COLO668 (cell line): ENCODE results near the gene HDAC4.
"Not testable (repeated sequence)": the region's sequence is repeated elsewhere in the genome, so short reads cannot be mapped to it uniquely, and the experiment has no call there.

Experiments
- DNase-seq: peaks from one replicate; lab custom pipeline; 2025; ENCODE audit not compliant: unreplicated experiment; lab: John Stamatoyannopoulos, UW

The HDAC4 gene

DNA sequence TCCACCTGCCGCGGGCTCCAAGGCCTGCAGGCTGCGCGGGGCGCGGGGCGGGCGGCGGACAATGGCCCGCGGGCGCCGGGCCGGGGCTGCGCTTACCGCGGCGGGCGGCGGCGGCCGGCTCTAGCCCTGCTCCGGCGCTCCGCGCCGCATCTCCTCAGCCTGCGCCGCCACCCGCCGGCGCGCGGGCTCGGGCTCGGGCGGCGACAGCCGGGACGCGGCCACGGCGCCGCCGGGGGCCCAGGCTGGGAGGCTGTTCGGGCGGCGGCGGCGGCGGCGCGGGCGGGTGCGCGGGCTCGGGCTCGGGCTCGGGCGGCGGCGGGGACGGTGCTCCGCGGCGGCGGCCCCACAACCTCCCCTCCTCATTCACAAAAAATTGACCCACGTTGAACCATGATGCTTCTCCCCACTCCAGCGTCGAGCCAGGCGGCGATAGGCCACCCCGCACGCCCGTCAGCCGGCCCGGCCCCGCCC is at the start of gene HDAC4:
Gene HDAC4, minus strand, starts transcription at position 425 of the 471 bp plus-strand sequence. CDS start 48,321 bp downstream, outside the sequence.
- DNase-seq, result peak; percentile 67

DNA sequence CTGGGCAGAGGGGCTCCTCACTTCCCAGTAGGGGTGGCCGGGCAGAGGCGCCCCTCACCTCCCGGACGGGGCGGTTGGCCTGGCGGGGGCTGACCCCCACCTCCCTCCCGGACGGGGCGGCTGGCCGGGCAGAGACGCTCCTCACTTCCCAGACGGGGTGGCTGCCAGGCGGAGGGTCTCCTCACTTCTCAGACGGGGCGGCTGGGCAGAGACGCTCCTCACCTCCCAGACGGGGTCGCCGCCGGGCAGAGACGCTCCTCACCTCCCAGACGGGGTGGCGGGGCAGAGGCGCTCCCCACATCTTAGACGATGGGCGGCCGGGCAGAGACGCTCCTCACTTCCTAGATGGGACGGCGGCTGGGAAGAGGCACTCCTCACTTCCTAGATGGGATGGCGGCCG is 48.6 kb upstream of the HDAC4 start:
- not testable (repeated sequence) for DNase-seq

DNA sequence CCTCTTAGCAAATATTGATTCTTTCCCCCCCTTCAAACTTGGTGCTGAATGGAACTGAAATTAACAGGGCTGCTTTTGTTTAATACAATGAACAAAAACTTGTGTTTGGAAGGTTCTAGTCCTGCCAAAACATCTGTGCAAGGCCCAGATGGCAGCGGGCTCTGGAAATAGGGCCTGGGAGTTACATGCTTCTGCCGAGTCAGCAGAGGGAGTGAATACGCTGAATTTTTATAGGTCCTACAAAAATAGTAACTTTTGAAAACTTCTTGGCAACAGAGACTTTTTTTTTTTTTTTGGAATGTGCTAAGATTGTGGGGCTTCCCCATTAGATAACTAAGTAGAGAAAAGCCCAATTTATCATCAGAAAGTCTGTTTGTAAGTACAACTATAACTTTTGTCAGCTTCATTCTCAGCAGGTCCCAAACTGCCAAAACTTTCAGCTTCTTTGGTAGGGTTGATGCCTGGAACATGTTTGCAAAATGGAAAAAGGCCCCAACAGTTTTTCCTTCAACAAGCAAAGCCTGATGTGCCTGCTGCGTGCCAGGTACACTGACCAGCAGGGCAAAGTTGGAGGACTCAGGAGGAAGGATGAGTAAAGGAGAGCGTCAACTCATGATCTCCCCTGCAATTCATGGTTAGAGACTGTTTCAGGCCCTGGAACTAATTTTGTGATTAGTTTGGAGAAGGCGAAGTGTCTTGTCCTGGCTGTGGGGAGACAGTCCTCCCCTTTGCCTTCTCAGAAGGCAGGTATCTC is 45.1 kb upstream of the HDAC4 start:
- no peak for DNase-seq

DNA sequence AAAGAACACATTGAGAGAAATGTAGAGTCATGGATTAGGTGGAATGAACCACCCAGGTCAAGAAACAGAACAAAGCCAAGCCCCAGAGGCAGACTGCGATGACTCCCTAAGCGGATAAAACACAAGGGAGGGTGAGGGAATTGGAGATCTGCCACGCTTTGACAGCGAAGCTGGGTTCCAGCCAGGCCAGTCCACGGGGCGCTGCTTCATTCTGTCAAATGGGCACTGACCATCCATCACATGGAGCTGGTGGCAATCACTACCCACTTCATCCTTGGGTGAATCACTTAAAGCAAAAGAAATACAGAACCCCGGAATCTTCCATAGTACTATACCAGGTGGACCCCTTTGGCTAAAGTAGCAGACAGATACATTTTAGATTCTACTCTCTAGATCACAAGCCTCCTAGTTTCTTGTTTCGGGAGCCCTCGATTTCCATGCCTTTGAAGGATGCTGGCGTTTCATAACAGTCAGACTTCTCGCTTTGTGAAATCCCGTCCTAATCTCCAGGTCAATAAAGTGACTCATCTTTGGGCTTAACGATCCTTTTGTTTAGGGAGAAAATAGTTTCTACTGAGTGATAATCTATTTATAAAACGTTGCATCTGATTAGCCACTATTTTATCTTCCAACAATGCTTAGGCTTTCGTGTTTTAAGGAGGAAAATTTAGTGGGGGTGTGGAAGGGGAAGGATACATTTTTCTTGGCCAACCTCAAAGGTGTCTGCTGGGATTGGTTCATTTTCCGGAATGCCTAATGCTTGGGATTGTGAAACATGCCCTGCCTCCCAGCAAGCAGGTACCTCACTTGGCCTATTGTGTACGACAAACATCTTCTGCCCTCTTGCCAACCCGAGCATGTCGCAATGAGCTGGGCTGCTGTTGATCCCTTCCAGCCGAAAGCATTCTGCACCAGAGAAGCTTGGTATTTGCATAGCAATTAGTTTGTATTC is 44.1 kb upstream of the HDAC4 start:
- no peak for DNase-seq

DNA sequence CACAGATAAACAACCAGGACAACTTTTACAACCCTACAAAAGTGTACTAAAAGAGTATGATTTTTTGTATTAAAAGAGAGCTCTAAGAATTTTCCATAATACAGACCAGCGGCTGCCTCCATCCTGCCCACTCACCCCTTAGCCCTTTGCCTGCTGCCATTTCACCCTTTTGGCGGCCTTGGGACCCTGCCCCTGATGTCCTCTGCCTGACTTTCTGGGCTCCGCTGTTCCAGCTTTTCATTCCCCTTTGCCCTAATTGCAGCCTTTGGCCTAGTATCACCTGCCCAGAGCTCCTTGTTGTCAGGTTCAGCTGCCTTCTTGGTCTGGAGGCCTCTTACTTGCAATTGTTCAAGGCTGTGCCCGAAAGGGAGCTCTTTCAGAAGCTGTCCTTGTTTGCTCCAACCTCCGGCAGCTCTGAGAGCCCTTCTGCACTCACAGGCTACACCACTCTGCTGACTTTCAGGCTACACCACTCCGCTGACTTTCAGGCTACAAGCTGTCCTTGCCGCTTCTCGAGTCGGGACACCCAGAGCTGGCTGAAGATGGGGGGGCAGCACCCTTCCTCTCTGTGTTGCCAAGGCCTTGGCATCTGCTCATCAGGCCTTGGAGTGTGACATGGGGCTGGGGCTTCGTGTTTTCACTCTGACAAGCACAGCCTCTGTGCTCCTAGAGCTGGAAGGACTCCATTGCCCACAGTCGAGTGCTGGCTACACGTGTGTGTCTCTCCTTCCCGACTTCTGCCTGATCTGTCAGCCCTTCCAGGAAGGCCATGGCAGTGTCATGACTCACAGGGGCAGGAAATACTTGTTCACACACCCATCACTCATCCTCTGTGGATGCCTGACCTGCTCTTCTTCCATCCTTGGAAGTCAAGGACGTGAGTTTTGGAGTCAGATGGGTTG is 43.1 kb upstream of the HDAC4 start:
- no peak for DNase-seq

DNA sequence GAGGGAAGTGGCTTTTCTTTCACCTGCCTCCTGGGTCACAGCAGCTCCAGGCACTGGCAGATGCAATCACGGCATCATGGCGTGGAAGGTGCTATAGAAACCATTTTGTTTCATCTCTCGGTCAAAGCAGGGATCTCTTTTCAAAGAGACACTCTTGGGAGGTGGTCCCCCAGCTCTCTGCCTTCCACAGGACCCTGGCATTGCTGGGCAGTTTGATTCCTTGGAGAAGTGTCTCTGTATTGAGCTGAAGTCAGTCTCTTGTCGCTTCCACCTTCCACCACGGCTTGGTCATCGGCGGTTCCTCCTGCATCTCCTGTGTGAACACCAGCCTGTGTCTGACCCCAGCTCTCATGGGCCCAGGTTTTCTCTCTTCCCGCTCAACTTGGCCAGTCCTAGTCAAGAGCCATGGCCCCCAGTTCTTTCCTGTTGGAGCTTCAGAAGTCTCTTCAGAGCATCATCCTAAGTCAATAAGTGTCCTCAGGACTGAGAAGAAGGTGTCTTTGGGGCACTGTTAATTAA is 42.3 kb upstream of the HDAC4 start:
- DNase-seq, result no peak

DNA sequence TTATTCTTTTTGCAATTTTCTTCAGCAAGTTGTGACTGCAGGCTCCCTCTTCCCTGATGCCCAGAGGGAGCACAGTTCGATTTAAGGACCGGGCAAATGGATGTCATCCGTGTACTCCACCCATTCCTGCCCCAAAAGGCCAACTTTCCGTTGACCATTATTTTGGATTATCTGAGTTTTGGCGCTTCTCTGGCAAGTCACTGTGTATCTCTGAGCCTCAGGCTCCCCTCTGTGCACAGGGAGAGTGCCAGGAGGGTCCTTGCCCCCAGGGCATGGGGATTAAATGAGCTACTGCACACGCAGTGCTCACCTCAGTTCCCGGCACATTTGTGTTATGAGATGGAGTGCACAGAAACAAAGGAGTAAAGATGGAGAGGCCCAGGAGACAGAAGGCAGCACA is 41.4 kb upstream of the HDAC4 start:
- DNase-seq, result no peak

DNA sequence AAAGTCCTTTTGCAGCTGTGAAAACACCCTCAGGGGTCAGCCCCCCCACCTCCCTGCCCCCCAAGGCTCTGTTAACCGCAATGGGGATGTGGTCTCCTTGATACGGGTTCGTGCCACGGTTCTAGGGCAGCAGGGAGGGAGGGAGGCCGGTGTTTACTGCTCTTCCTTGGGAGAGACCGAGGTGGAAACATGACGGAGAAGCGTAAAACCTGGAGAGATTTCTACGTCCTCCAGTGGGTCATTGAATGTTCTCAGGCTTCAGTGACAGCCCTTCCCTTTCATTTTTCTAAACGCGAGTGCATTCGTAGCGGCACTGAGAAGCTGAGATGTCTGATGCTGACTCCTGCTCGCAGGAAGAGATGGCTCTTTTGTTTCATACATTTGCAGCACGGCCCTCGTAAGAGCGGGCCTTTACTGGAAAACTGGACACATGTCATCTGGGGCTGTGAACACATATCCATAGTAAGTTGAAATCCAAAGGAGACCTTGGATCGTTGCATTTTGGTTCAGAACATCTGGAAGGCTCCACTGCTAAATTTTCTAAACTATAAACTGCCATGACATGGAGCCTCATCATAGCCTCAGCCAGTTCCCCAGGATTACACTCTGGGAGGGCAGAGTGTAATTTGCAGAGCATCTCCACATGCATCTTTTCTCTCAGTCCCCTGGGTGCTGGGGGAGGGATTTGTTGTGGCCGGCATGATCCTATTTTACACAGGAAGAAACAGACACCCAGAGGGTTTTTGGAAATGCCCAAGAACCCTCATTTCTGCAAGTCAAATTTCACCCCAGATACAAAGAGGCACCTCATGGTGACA is 40.6 kb upstream of the HDAC4 start:
- no peak for DNase-seq

DNA sequence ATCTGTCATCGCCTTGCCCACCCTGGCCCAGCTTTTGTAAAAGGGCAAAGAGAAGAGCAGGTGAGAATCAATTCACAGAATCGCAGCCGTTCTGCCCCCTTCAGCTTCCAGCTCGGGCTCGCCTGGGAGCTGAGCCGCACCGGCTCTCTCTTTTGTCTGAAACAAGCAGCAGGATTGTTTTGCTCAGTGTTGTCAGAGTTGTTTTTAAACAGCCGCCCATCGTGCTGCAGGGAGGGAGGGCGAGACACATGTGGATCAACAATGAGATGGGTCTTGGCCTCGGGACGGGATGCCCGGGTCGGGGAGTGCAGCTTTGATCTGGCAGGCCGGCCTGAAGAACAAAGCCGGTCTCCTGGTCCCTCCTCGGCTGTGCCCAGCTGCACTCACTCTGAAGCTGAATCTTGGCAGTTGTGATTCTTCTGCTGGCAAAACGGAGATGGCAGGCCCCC is 39.7 kb upstream of the HDAC4 start:
- DNase-seq, result no peak

DNA sequence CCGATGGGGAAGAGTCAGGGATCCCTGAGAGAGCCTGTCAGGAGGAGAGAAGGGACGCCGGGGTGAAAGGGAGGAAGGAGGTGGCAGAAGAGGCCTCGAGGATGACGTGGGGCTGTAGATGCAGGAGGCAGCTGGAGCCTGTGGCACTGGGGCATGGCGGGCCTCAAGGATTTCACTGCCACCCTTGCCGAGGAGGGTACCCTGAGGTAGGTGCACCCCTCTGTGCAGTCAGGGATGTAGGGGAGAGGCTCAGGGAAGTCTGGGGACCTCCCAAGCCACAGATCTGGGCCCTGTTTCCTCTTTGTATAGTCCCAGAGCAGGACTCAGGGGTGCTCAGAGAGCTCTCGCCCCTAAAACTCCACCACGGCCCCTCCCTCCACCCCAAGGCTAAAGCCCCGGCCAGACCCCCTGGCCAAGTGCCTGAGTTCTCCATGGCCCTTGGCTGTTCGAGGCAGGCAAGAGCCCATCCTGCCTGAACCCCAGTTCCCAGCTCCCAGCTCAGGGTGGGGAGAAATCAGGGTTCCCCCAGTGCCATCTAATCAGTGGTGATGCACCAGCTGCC is 39.0 kb upstream of the HDAC4 start:
- no peak for DNase-seq

DNA sequence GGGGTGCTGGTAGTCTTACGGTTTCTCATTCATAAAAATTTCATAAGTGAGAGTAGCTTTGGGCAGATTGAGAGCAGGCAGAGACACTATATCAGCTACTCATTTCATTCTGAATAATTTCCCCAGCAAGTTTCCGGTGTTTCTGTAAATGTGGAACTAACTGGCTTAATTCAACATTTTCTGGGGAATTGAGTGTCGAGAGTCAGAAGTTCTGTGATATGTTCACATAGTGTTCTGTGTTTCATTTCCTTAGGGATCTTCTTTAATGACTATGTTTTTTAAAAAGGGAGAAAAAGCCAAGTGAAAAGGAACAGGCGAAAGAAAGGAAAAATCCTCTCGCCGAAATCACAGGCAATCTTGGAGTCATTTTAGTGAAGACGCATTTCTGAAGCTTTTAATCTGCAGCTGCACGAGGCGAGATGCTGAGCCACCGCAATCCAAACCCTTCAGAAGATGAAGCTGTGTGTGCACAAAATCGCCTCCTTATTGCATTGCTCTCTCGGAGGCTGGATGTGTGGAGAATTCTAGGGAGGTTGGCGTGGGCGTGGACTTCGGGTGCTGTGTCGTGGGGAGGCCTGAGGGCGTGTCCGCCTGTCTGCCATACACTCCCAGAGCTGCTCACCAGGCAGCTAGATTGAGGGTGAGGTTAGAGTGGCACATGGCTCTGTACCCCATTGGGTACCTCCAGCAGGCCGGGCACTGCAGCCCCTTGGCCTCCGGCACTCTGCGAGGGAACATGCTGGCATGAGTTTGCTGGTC is 38.4 kb upstream of the HDAC4 start:
- DNase-seq, result no peak

DNA sequence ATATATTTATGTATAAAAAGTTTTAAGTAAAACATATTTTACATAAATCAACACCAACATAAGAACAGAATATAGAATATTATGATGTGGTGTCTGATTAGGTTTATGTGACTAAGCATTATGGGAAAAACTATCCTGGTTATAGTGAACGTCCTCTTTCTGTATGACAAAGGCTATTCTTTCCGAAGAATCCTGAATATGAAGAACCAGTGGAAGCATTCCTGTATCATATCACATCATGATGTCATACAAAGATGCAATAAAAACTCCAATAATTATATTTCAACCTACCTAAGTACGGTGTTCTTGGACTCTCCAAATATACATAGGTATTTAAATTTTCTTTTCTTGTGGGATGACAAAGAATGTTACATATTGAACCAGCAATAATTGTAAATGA is 37.5 kb upstream of the HDAC4 start:
- no peak for DNase-seq

DNA sequence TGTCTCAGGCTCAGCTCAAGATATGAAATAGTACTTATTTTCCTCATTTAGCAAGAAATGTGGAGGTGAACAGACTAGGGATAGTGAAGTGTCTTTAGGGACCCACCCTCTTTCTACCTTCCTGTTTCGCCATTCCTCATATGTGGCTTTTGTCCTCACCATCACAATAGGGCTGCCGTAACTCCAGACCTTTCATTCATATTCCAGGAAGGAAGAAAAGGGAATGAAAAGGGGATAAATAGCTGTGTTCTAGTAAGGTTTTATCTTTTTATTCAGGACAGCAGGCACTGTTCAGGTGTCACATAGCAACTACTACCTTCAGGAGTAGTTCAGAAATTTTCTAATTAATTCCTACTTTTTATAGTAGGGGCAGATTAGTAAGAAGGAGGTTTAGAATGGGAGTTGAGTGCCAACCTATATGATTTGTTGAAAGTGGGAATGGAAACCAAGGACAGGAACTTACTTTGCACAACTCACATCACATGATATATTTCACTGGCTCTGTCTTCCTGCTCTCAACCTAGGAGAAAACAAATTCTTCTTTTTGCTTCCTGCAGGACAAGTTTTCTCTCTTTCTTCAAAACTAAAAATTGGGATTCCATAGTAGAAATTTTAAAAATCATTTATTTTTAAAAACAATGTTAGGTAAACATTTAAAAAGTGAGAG is 36.0 kb upstream of the HDAC4 start:
- no peak for DNase-seq

DNA sequence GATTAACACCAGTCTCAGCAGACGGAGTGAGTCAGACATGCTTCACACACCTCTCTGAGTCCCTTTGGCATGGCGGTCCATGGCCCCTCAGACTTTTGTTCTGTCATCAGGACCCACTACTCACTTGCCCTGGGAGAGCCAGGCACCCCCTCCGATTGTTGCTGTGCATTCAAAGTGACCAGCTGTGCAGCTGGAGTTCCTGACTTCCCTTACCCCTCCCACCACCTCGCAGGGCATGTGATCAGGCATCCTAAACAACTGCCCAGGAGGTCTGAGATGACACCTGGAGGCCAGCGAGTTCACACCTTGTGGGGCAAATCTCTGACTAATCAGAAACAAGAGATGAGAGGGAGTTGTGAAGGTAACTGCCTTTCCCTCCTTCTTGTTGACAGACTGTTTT is 35.3 kb upstream of the HDAC4 start:
- DNase-seq, result no peak

DNA sequence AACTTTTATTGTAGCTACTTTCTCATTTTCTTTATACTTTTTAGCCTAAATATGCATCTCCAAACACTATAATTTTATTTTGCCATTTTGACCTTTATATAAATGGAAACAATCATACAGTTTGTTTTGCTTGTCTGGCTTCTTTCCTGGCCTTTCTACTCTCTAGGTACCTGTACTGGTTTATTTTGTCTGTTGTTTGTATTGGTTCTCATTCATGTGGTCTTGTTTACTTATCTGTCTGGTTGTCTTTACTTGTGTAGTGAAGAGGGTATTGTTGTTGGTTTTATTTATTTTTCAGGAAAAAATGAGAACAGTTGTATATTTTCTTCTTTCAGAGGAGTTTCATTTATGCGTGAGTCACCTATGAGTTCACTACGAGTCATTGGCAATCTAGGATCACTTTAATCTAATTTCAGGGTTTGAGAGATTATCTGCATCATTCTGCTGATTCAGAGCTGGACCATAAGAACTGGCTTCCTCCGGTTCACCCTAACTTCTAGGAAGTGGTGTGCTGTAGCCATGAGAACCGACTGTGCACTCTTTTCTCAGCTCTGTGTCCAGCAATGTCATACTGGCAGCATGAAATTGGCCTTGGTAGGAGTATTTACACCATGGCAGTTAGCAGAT is 33.1 kb upstream of the HDAC4 start:
- no peak for DNase-seq

DNA sequence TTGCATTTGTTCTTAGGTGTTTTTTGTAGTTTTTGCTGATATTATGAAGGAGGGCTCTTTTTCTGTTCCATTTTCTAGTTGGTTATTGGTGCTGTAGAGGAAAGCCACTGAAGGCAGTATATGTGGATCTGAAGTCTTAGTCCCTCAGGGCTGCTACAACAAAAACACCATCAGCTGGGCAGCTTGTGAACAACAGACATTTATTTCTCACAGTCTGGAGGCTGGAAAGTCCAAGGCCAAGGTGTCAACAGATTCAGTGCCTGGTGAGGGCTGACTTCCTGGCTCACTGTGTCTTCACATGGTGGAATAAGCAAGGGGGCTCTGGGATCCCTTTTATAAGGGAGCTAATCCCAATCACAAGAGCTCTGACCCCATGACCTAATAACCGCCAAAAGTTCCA is 31.4 kb upstream of the HDAC4 start:
- no peak for DNase-seq

DNA sequence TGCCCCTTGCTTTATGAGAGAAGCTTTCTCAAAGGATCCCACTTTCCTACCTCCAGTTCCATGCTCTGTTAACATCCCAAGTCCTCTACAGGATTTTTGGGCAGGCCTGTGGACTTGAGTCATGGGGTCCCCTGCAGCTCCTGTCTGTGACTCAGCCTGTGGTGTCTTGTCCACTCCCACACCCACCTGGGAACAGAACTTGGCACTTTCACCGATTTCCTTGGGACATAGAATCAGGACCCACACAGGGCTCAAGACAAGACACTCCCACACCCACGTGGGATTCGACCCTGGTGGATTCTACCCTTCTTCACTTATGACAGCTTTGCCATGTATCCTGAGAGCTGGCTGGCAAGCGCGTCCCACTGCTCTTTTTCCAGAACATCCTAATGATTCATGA is 30.7 kb upstream of the HDAC4 start:
- DNase-seq, result no peak
